HG03039 (cell line): Measurements from ENCODE around the gene CRYBB3.
"Not testable (repeated sequence)": the region's sequence is repeated elsewhere in the genome, so short reads cannot be mapped to it uniquely, and the experiment has no call there.

Source experiments
- ATAC-seq: cut with Tn5 transposase; IDR thresholded peaks from one replicate; pipeline ENCODE4 v1.9.1; 2021; ENCODE audit warnings: mild to moderate bottlenecking, moderate library complexity; ENCODE audit not compliant: unreplicated experiment

CRYBB3 gene

DNA sequence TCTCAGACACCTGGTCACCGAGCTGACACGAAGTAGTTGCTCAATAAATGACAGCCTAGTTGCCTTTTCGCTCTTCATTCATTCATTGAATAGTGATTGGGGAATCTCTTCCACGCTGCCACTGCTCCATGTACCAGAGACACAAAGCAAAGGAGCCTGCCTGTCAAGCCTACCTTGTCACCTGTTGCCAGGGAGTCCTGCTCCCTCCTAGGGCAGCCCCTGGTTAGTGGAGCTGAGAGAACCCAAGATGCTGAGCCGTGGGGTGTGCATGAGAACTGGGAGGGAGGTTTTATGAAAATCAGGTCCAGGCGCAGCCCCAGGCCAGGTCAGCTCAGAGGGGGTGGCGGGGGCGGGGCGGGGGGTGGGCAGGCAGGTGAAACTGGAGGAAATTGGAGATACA is 38.4 kb downstream of the CRYBB3 start:
- ATAC-seq: not testable (repeated sequence)

GRCh38 chr22:25255169-25255568 is 55.5 kb downstream of the CRYBB3 start:
- ATAC-seq: not testable (repeated sequence)
